Stimulated activated CD4-positive, alpha-beta T cell treated with anti-CD3 and anti-CD28 coated beads, TNF-alpha, amount 100 ng/mL, for 24 hours (primary cell): ENCODE data around the gene TSPY10.
"Not testable (repeated sequence)": the region's sequence is repeated elsewhere in the genome, so short reads cannot be mapped to it uniquely, and the experiment has no call there.

Source experiments
- DNase-seq, 3 experiments: peaks; one replicate each; pipeline ENCODE4 v3.0.0-alpha.2; 2020; ENCODE audit warnings: low read depth in 3 of 3

TSPY10 gene, protein sequence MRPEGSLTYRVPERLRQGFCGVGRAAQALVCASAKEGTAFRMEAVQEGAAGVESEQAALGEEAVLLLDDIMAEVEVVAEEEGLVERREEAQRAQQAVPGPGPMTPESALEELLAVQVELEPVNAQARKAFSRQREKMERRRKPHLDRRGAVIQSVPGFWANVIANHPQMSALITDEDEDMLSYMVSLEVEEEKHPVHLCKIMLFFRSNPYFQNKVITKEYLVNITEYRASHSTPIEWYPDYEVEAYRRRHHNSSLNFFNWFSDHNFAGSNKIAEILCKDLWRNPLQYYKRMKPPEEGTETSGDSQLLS

GRCh38 chrY:9527580-9527979 lies at the start of gene TSPY10:
TSPY10 (plus strand) TSS chrY:9527880; CDS start chrY:9527926, 46 bp downstream.
- not testable (repeated sequence) for DNase-seq

DNA sequence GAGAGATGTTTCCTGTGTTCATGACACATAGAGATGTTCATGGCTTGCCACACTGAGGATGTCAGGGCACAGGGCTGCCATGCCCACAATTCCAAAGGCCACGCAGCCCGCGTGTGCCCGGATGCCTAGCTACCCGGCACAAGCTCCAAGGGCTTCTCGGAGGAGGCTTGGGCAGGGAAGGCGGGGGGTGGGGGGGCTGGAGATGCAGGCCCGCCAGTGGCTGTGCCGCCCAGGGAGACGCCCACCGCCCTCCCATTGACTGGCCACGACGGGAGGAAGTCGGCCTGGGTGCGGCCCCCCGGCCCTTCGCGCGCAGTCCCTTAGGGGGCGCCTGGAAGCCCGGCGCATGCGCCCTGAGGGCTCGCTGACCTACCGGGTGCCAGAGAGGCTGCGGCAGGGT lies 40.7 kb upstream of the TSPY10 start, which contains the start of gene TSPY9:
Gene TSPY9, plus strand, starts transcription at position 301 of the 400 bp plus-strand sequence. Its CDS starts 46 bp downstream, at position 347.
- DNase-seq: not testable (repeated sequence)

GRCh38 chrY:9504396-9504795 lies 23.3 kb upstream of the TSPY10 start:
- not testable (repeated sequence) for DNase-seq

GRCh38 chrY:9516287-9516686 lies 11.4 kb upstream of the TSPY10 start:
- not testable (repeated sequence) for DNase-seq
